Measurements from ENCODE around the gene LRTM2.

GRCh38 chr12:1877169-1877878 lies 57.0 kb downstream of the LRTM2 start:
- TF ChIP-seq POLR2A (IDR thresholded peaks at IDR 0.05; ENCODE audit: low read depth, low read length) (no peak), TAF1 (IDR thresholded peaks at IDR 0.05; ENCODE audit: borderline replicate concordance, low read depth, low read length) (no peak), POLR2AphosphoS5 (IDR thresholded peaks at IDR 0.05; ENCODE audit: low read depth, low read length) (no peak)
